Endometrial microvascular endothelial cells (primary cell): ENCODE data around the gene CDH22. TPM values are rescaled to one million over a fixed set of nuclear protein-coding genes. Genes with fewer than 3 reads are reported as not detected.

ENCODE experiments used
- in situ Hi-C: cut with HindIII; loops from 2 replicates; pipeline ENCODE4 v1.10.0; 2017; ENCODE audit warnings: low sequenced_read_pairs, low pct_unique_long_range_greater_than_20kb; ENCODE audit errors: inconsistent ontology term
- total RNA-seq: library from RNA; depleted of rRNA; stranded (reverse); fragments of >200 nt; gene quantifications from one replicate; pipeline ENCODE4 v1.2.3, GENCODE V29; 2015; ENCODE audit errors: inconsistent ontology term

The CDH22 gene
- total RNA-seq, 1 donor from 2014 or later = not detected

DNA sequence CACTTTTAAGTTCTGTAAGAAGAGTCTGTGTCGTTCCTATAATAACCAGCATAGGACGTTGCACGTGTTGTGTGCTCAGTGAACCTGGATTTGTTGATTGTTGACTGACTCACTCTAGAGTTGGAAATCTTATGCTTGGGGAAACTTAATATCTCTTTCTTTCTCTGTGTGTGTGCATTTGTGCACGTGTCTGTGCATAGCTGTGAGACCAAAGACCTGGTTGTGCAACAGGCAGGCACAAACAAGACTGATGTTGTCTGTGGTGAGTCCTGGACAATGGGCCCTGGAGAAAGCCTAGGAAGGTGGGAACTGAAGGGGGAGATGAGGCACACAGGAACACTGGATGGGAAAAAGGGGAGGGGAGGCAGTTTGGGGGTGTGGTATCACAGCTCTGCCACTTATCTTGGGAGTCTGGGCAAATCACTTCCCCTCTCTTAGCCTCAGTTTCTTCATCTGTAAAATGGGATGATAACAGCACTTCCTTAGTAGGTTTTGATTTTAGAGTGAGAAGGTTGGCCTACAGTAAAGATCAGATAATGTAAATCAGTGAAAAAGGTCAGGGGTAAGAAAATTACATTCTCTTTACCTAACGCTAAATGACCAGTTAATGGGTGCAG lies 181.8 kb downstream of the CDH22 start:
- in situ Hi-C loops = no loop called here

Other genes starting within 250 kb of the CDH22 start
- gene NCOA5, start 218.5 kb downstream of the CDH22 start, total RNA-seq = 25.7 TPM
- 11.7 TPM for gene CD40, start 190.2 kb downstream of the CDH22 start, total RNA-seq
- gene ELMO2, start 98.1 kb upstream of the CDH22 start, total RNA-seq = 41.7 TPM
- 0.19 TPM for gene ZNF334, start 205.1 kb upstream of the CDH22 start, total RNA-seq
- not detected for gene OCSTAMP, start 242.2 kb upstream of the CDH22 start, total RNA-seq